Epidermal melanocyte (primary cell): ENCODE results near the gene WDR26.
"Not testable (repeated sequence)": the region's sequence is repeated elsewhere in the genome, so short reads cannot be mapped to it uniquely, and the experiment has no call there.

ENCODE experiments used
- DNase-seq: peaks from one replicate; pipeline ENCODE4 v3.0.0; 2011; ENCODE audit warnings: low spot score; ENCODE audit not compliant: insufficient read length

Gene WDR26

GRCh38 chr1:224434691-224435317 lies at the start of gene WDR26:
Gene WDR26 (minus strand): TSS chr1:224434797.
- DNase-seq: peak; percentile 58

- DNase-seq: not testable (repeated sequence)
These were observed 48.6 kb upstream of the WDR26 start for GRCh38 chr1:224483206-224483605.

DNA sequence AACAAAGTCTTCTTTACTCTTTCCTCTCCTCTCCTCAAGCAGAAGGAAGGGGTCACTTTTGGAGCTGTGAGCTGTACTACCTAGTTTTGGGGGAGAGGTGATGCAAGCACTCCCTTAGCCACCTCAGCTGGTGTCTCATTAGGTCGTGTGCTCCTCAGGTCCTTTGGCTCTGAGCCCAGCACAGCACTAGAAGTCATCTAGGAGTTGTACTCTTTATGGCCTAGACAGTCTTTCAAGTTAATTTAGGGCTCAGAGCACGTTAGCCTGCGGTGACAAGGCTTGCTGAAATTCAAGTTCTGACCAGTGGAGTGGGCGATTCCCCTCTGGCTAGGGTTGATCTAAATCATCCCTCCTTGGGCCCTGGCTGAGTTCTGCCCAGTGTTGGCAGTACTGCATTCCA lies 48.0 kb upstream of the WDR26 start:
- no peak for DNase-seq

DNA sequence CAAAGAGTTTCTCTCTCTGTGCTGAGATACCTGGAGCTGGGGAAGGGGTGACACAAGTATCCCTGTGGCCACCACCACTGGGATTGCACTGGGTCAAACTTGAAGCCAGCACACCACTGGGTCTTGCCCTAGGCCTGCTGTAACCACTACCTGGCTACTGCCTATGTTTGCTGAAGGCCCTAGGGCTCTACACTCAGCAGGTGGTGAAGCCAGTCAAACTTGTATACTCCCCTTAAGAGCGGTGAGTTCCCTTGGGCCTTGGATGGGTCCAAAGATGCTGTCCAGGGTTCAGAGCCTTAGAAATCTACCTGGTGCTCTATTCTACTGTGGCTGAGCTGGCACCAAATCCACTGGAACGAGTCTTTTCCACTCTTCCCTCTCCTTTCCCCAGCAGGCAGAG lies 47.0 kb upstream of the WDR26 start:
- no peak for DNase-seq

- DNase-seq: not testable (repeated sequence)
These were observed 46.4 kb upstream of the WDR26 start for GRCh38 chr1:224480888-224481459.

DNA sequence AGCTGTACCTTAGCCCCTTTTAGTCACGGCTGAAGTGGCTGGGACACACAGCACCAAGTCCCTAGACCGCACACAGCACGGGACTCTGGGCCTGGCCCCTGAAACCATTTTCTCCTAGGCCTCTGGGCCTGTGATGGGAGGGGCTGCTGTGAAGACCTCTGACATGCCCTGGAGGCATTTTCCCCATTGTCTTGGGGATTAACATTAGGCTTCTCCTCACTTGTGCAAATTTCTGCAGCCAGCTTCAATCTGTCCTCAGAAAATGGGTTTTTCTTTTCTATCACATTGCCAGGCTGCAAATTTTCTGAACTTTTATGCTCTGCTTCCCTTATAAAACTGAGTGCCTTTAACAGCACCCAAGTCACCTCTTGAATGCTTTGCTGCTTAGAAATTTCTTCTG lies 45.6 kb upstream of the WDR26 start:
- not testable (repeated sequence) for DNase-seq

- DNase-seq: no peak
These were observed 38.2 kb upstream of the WDR26 start for GRCh38 chr1:224472806-224473205.

DNA sequence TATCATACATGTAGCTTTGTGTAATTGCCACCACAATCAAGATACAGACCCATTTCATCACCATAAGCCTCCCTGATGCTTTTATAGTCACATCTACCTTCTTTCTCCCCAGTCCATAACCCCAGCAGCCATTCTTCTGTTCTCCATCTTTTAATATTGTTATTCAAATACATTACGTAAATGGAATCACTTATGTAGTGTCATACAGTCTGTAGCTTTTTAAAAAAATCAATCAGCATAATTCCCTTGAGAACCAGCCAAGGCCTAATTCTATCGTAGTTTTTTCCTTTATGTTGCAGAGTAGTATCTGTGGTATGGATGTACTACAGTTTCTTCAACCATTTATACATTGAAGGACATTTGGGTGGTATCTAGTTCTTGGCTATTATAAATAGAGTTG lies 31.6 kb upstream of the WDR26 start:
- no peak for DNase-seq

DNA sequence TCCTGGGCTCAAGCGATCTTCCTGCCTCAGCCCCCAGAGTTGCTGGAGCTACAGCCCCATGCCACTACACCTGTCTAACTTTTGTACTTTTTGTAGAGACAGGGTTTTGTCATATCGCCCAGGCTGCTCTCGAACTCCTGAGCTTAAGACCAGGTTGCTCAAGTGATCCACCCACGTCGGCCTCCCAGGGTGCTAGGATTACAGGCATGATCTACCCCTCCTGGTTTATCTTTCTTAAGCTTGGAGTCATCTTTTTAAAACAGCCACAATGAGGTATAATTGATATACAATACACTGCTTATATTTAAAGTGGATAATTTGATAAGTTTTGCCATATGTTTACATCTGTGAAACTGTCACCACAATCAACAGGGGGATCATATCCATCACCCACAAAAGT lies 25.4 kb upstream of the WDR26 start:
- no peak for DNase-seq

DNA sequence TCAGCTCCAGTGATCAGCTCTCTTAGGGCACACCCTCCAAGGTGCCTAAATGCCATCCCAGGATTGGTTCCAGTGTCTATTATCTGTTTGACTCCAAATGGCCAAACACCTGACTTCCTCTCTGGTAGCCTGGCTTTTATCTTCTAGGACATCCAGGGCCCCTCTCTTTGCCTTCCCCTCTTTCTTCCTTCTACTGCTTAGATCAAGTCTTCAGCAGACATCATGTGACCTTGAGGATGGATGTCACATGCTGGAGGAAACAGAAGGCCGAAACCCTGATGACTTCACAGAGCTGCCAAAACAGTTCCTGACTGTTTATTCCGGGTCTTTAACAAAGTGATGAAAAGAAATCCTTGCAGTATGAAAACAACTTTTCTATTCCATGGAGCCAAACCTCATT lies 24.4 kb upstream of the WDR26 start:
- peak; percentile 17 for DNase-seq

- no peak for DNase-seq
These were observed 23.7 kb upstream of the WDR26 start for GRCh38 chr1:224458296-224458695.

- no peak for DNase-seq
These were observed 23.2 kb upstream of the WDR26 start for GRCh38 chr1:224457782-224458144.

DNA sequence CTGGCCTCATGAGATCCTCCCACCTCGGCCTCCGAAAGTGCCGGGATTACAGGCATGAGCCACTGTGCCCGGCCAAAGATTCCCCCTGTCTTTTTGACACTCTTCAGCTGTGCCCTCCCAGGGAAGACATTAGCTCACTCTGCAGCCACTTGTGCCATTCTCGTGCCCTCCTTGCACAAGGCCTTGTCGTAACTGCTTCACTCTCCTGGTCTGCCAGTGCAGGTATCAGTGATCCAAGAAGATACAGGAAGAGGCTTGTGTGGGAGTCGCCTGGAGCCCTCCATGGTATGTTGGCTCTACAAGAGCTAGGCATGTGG lies 22.0 kb upstream of the WDR26 start:
- DNase-seq: no peak

GRCh38 chr1:224454402-224455055 lies 19.9 kb upstream of the WDR26 start:
- DNase-seq: no peak

- DNase-seq: no peak
These were observed 16.2 kb upstream of the WDR26 start for GRCh38 chr1:224450561-224451350.

DNA sequence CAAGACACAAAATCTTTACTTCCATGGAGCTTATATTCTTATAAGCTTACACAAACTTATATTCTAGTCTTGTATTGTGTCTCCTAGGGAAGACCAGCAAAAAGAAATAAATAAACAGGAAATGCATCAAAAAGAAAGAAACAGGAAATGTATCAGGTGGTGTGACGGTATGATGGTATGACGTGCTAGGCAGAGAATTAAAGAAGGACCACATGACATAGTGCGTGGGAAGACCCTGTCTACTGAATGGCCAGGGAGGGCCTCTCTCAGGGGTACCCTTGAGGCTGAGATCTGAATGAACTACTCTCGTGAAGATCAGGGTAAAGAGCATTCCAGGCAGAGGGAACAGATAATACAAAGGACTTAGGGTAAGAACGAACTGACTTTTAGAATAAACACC lies 15.6 kb upstream of the WDR26 start:
- no peak for DNase-seq

- no peak for DNase-seq
These were observed 13.9 kb upstream of the WDR26 start for GRCh38 chr1:224448453-224449017.

DNA sequence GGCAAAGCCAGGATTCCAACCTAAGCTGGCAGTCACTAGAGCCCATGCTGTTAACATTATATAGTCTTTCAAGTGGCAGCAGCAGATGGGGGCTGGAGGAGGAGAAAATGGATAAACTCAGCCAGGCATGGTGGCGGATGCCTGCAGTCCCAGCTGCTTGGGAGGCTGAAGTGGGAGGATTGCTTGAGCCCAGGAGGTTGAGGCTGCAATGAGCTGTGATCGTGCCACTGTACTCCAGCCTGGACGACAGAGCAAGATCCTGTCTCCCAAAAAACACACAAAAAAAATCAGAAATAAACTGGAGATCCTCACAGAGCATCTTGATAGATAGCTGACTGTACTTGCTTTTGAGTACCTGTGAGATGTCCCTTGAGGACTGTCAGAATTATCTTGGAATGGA lies 13.4 kb upstream of the WDR26 start:
- no peak for DNase-seq

DNA sequence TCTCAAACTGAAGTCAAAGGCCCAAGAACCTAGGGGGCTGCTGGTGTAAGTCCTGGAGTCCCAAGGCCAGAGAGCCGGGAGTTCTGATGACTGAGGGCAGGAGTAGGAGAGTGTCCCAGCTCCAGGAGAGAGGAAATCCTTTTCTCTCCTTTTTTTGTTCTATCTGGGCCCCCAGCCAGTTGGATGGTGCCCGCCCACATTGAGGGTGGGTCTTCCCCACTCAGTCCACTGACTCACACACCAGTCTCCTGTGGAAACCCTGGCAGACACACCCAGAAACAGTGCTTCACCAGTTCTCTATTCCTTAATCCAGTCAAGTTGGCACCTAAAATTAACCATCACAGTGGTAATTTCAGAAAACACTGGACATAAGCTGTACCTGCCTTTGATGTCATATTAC lies 12.7 kb upstream of the WDR26 start:
- no peak for DNase-seq

DNA sequence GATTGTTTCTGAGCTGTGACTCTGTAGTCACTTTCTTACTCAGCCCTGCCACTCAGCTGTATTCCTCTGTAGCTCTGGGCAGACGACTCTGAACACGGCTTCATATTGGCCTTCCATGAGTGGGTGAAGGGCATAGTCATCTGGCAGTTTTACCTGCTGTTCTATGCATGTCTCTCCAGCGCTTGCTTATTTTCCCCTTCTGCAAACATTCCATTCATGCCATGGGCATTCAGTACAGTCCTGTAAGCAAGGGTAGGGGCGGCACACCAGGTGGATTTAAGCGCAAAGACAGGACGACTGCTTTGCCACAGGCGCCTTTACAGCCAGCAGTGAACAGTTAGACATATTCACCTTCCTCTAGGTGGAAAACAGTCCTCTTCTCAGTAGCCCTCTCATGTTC lies 4.4 kb upstream of the WDR26 start:
- DNase-seq: no peak

DNA sequence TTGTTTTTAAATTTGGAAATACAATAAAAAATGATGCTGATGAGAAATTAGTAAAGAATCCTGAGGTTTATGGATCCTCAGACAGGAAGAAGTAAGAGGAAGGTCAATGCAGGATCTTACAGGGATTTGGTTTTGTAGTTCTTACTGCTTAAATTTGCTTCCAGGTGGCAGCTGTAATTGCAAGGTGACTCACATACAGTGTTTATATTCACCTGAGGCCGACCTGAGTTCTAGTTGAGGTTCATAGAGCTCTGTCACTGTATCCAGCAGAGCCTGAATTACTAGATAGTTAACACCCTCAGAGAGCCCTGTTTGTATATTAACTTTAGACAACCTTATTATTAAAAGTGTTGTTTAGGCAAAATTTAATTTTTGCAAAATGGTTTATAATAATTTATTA lies 1.4 kb upstream of the WDR26 start:
- DNase-seq: no peak

GRCh38 chr1:224435318-224435763 lies 744 bp upstream of the WDR26 start:
- DNase-seq: no peak
